ENCODE measurements around the gene HS3ST6. TPM values are rescaled to one million over a fixed set of nuclear protein-coding genes. Genes with fewer than 3 reads are reported as not detected.

Gene HS3ST6
- total and polyA plus RNA-seq, 9 of the 15 experiments (the other 6 are each of a cell fraction or from before 2014, with no cell fraction given) = not detected

GRCh38 chr16:1915732-1916639 lies 2.2 kb downstream of the HS3ST6 start:
- peaks cover 3 to 75% of the 10 kb centered on the region in 2 experiments; a peak in 4 of 5 replicates for H3K4me1 ChIP-seq (replicated peaks in 1 of 2; ENCODE audit: control insufficient read depth in 2 of 2, insufficient read depth in 2 of 2, low read length in 2 of 2)
- POLR2A ChIA-PET = interaction anchor here (0.5 to 1.4 kb wide), 5 partner anchors 30 to 344 kb away, joined by 3 to 4 read pairs (median 3); partner anchors contain the start of genes MEIOB and RPS2
- no peak overlapping the region for H3K4me2 ChIP-seq (ENCODE audit: insufficient read depth, low read length)
- H3K9me3 ChIP-seq (replicated peaks; ENCODE audit: control insufficient read depth, insufficient read depth, low read depth, low read length) = no peaks in the 10 kb centered on the region
- no peaks in the 10 kb centered on the region for H3K36me3 ChIP-seq (ENCODE audit: control insufficient read depth, insufficient read depth, low read length)
- FAIRE-seq = no peak
- BruUV-seq (replicated peaks) = no TSS peak
- H3K27me3 ChIP-seq (ENCODE audit: control insufficient read depth in 2 of 2, insufficient read depth in 2 of 2, low read length in 2 of 2) = peaks cover 22 to 49% of the 10 kb centered on the region in 2 experiments; a peak in 4 of 5 replicates
- intact Hi-C loops (cut with micrococcal nuclease) = no loop called here
- no peak for DNase-seq (ENCODE audit: extremely low read depth in 1 of 4, low spot score in 3 of 4)
- CTCF ChIA-PET (ENCODE audit: low intra/inter-chr PET ratio) = no interaction called here
- no peak for ATAC-seq
- no peak overlapping the region for H3K9ac ChIP-seq (ENCODE audit: insufficient read depth in 1 of 2, low read depth in 2 of 2, low read length in 2 of 2)
- no peaks in the 10 kb centered on the region for H3K79me2 ChIP-seq (ENCODE audit: control insufficient read depth, insufficient read depth, low read length)
- H3K4me3 ChIP-seq = no peak overlapping the region
- no peak overlapping the region for H2AFZ ChIP-seq (ENCODE audit: low read depth, low read length)
- no peaks in the 10 kb centered on the region for H3K9me1 ChIP-seq (ENCODE audit: control insufficient read depth, insufficient read depth, low read length)
- in situ Hi-C loops (cut with MboI) = no loop called here
- H4K20me1 ChIP-seq (replicated peaks; ENCODE audit: control insufficient read depth, insufficient read depth, low read length) = 0 out of 2 replicates have a peak, but pooled peaks cover 11% of the 10 kb centered on the region
- 25% methylated on average over 21 of the region's 25 CpGs for WGBS (ENCODE audit: insufficient coverage, low coverage, missing lambda C conversion rate)
- H3K27ac ChIP-seq (ENCODE audit: extremely low read depth, low read depth, low read length) = no peak overlapping the region
- TF ChIP-seq MAFF (IDR thresholded peaks at IDR 0.05; ENCODE audit: low read length) (no peak), SNRNP70 (optimal IDR thresholded peaks at IDR 0.05; ENCODE audit: low read depth, low read length) (no peak), CHD7 (IDR thresholded peaks at IDR 0.05; ENCODE audit: low read depth, low read length) (no peak), POU5F1 (IDR thresholded peaks at IDR 0.05; ENCODE audit: borderline replicate concordance, low read depth, low read length, partially characterized antibody) (no peak), MBD1 (CRISPR knock-in tag; IDR thresholded peaks at IDR 0.05) (no peak), SUPT5H (IDR thresholded peaks at IDR 0.05) (no peak), RBM15 (IDR thresholded peaks at IDR 0.05; ENCODE audit: insufficient read depth, low read length) (no peak), TFAM (CRISPR knock-in tag; conservative IDR thresholded peaks at IDR 0.05) (no peak)
